GM19099 (cell line): ENCODE measurements around the gene CDCP2.

ENCODE experiments used
- POLR2A ChIP-seq: IDR thresholded peaks from 3 replicates; pipeline ENCODE4 v1.6.1; 2011; ENCODE audit warnings: low read depth; ENCODE audit not compliant: insufficient read length; ENCODE audit errors: extremely low read depth

CDCP2 gene

GRCh38 chr1:54157401-54157800, 4.6 kb upstream of the CDCP2 start:
- no peak for TF ChIP-seq POLR2A

GRCh38 chr1:54156986-54157385, 4.2 kb upstream of the CDCP2 start:
- no peak for TF ChIP-seq POLR2A

GRCh38 chr1:54156201-54156600, 3.4 kb upstream of the CDCP2 start:
- TF ChIP-seq POLR2A: no peak

GRCh38 chr1:54153535-54154439, 987 bp upstream of the CDCP2 start:
- TF ChIP-seq POLR2A: no peak

- no peak for TF ChIP-seq POLR2A
Measured at GRCh38 chr1:54151013-54151412, 1.8 kb downstream of the CDCP2 start.

- no peak for TF ChIP-seq POLR2A
Measured at GRCh38 chr1:54149734-54150133, 3.1 kb downstream of the CDCP2 start.

GRCh38 chr1:54144366-54144765, 8.4 kb downstream of the CDCP2 start:
- TF ChIP-seq POLR2A: no peak

GRCh38 chr1:54142146-54142900, 10.5 kb downstream of the CDCP2 start:
- no peak for TF ChIP-seq POLR2A

GRCh38 chr1:54139711-54140110, 13.1 kb downstream of the CDCP2 start:
- TF ChIP-seq POLR2A: no peak

- TF ChIP-seq POLR2A: no peak
Measured at GRCh38 chr1:54138994-54139393, 13.8 kb downstream of the CDCP2 start.

- no peak for TF ChIP-seq POLR2A
Measured at GRCh38 chr1:54137534-54138061, 15.2 kb downstream of the CDCP2 start.

GRCh38 chr1:54136963-54137533, 15.8 kb downstream of the CDCP2 start:
- TF ChIP-seq POLR2A: no peak

GRCh38 chr1:54136269-54136896, 16.4 kb downstream of the CDCP2 start:
- no peak for TF ChIP-seq POLR2A

GRCh38 chr1:54135436-54136120, 17.2 kb downstream of the CDCP2 start:
- TF ChIP-seq POLR2A: no peak
